Inflammatory macrophage treated with lipopolysaccharide for 4 hours (primary cell): ENCODE results near the gene INSYN1.
"Not testable (repeated sequence)": the region's sequence is repeated elsewhere in the genome, so short reads cannot be mapped to it uniquely, and the experiment has no call there.

Source experiments
- DNase-seq: peaks from one replicate; pipeline ENCODE4 v3.0.0-alpha.2; 2020

Gene INSYN1, protein sequence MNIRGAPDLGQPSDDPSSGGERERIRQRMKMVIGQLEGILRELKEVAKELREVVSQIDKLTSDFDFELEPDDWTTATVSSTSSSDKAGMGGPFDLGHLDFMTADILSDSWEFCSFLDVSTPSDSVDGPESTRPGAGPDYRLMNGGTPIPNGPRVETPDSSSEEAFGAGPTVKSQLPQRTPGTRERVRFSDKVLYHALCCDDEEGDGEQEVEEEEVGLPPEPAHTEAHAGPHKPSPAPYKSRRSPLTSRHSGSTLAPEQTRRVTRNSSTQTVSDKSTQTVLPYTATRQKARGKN

GRCh38 chr15:73753250-73754130 is at the start of gene INSYN1:
Gene INSYN1 (minus strand): TSS chr15:73753351. CDS start chr15:73751130, 2,221 bp downstream.
- DNase-seq = no peak

- DNase-seq = no peak
These were observed 49.4 kb upstream of the INSYN1 start for GRCh38 chr15:73802431-73803041.

GRCh38 chr15:73800662-73801345 is 47.7 kb upstream of the INSYN1 start:
- DNase-seq = no peak

DNA sequence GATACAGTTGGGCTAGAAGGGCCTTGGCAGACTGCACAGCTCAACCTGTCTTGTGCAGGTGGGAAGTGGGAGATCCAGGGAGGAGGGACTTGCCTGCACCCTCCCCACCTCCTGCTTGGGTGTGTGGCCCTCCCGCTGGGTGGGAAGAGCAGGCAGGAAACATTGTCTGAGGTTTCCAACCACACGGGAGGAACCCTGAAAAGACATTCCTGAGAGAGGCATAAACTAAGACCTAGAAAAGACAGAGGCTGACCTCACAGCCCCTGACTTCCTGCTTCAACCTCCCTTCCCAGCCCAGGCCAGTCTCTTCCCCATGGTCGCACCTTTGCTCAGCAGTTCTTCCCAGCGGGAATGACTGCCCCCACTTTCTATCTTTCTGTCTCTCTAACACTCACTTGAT is 46.3 kb upstream of the INSYN1 start:
- no peak for DNase-seq

- no peak for DNase-seq
These were observed 44.4 kb upstream of the INSYN1 start for GRCh38 chr15:73797366-73798158.

DNA sequence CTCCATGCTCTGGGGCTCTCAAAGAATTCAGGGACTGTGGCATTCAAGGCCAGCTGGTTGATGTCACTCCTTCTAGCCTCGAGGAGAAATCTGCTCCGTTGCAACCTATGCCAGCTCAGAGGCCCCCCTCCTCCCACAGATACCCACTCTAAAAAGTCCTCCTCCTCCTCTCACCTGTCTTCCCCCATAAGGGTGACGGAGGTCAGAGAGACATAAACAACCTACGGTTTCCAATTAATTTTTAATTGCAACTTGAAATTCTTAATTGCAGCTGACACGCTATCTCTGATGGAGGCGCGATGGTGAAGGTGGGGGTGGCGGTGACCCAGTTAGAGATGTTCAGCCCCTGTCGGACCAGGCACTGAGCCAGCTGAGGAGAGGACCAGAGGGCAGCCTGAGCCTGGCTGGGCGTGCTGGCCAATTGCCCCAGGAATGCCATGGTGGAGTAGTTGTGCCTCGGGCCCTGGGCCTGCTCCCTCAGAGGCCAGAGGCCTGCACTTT is 43.2 kb upstream of the INSYN1 start:
- DNase-seq = no peak

GRCh38 chr15:73794443-73795133 is 41.4 kb upstream of the INSYN1 start:
- DNase-seq = no peak

- not testable (repeated sequence) for DNase-seq
These were observed 39.9 kb upstream of the INSYN1 start for GRCh38 chr15:73792899-73793541.

DNA sequence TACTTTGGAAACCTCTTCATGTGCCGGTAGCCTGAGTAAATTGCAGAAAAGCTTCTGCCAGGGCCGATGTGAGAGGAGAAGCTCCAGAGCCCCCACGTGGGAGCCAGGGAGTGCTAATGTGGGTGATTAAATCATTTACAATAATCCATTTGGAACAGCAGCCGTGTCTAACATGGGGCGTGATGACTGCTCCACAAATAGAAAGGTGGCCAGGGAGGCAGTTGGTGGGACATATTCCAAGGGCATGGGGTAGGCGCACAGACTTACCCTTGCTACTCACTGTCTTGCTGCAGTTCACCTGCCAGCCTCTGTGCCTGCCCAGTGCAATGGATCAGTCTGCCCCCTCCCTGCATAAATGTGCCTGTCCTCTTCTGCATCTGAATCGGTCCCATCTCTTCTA is 39.3 kb upstream of the INSYN1 start:
- no peak for DNase-seq

GRCh38 chr15:73789521-73790240 is 36.5 kb upstream of the INSYN1 start:
- DNase-seq = no peak

GRCh38 chr15:73787621-73788020 is 34.5 kb upstream of the INSYN1 start:
- DNase-seq = no peak

DNA sequence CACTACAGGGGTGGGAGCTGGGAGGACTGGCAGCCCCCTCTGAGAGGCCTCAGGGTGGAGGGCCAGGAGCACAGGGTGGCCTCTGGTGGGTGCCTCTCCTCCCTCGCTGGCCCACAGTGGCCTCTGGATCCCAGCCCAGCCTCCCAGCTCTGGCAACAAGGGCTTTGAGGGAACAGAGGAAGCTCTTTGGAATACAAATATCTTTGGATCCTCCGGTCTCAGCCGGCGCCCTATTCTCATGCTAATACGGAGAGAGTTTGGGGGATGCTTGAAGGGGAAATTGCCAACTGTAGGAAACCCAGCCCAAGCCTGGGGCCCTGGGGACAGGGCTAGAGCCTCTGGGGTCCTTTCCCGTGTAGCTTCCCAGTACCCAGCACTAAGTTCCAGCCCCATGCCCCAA is 33.4 kb upstream of the INSYN1 start:
- DNase-seq = no peak

DNA sequence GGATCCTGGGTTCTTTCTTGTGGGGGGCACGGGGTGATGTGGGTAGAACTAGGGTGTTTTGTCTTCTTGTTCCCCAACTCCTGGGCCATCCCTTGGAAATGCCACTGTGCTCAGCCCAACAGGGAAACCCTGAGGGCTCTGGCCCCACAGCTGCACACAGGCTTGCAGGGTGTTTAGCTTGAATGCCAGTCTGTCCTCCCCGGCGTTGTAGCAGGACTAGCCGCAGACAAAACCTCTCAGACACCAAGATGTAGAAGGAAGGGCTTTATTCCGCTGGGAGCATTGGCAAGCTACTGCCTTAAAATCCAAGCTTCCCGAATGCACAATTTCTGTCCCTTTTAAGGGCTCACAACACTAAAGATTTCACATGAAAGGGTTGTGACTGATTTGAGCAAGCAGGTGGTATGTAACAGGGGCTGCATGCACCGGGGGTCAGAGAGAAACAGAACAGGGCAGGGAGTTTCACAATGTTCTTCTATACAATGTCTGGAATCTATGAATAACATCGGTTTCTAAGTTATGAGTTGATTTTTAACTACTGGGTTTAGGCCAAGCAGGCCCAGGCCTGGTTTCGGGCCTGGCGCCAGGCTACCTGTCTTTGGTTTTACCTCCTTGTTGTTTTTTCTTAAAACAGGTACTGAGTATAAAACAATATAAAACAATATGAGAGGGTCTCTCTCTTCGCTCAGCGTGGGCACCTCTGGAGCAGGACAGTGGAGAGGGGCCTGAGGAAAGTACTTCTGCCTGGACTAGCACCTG is 32.3 kb upstream of the INSYN1 start:
- not testable (repeated sequence) for DNase-seq

DNA sequence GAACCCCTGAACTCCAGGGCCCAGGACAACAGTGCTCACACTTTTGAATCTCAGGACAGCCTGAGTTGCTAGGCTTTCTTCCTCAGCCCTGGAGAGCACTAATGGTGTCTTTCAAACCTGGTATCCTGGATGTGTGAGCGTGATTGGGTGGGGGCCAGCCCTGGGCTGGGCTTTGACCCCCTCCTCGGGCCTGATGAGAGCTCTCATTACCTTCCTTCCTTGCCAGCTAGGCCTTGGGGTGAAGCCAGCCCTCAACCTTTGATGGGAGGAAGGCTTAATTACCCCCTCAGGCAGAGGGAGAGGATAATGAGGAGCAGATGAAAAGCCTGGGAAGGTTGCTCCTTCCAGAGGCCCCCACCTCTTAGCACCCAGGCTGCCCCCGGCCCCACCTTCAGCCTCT is 31.1 kb upstream of the INSYN1 start:
- DNase-seq = no peak

DNA sequence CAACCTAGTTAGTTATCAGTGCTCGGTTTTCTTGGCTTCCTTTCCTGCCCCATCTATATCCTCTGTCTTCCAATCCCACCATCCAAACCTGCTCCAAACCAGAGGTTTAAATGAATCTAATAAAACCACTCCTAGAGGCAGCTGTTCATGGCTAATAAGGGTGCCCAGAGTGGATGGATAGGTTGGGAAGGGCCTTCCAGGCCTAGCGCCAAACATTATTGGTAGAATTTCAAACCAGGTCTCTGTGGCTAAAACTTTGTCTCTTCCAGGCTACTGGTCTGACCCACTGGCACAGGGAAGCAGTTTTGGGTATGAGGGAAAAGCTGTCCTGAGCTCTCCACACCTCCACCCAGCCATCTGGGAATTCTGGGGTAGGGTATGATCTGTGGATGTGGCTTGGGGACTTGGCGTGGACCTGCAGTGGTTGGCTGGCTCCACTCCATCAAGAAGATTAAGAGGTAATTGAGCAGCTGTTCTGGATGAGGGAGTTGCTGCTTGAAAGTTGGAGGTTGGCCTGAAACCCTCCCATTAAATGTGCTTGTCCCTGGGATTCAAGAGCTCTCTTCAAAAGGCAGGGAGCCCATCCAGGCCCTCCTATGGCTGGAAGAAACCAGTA is 29.3 kb upstream of the INSYN1 start:
- no peak for DNase-seq

- peak; percentile 35 for DNase-seq
These were observed 28.1 kb upstream of the INSYN1 start for GRCh38 chr15:73781038-73781925.

GRCh38 chr15:73779974-73780373 is 26.8 kb upstream of the INSYN1 start:
- no peak for DNase-seq

DNA sequence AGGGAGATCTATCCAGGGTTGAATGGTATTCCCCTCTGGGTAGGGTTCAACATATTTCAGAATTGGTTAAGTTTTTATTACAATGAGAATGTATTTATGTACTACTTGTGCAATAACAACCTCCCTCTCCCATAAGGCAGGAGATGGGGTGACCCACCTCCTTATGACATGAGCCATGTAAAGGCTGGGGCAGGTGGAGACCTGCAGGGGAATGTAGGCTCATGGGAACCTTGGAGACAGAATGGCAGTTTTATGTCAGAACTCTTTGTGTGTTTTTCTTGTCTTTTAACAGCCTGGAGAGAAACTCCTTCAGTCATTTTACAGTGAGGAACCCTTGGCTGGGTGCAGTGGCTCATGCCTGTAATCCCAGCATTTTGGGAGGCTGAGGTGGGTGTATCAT is 24.6 kb upstream of the INSYN1 start:
- no peak for DNase-seq
